ENCODE measurements around the gene CDKAL1. TPM values are rescaled to one million over a fixed set of nuclear protein-coding genes. Genes with fewer than 3 reads are reported as not detected.
A peak's percentile ranks its signal among the peaks of the same experiment; 100 is the strongest.

The CDKAL1 gene
- total and polyA plus RNA-seq, 9 of the 15 experiments (the other 6 are each of a cell fraction or from before 2014, with no cell fraction given) = 11.2 to 36.3 (median 20.1) TPM

DNA sequence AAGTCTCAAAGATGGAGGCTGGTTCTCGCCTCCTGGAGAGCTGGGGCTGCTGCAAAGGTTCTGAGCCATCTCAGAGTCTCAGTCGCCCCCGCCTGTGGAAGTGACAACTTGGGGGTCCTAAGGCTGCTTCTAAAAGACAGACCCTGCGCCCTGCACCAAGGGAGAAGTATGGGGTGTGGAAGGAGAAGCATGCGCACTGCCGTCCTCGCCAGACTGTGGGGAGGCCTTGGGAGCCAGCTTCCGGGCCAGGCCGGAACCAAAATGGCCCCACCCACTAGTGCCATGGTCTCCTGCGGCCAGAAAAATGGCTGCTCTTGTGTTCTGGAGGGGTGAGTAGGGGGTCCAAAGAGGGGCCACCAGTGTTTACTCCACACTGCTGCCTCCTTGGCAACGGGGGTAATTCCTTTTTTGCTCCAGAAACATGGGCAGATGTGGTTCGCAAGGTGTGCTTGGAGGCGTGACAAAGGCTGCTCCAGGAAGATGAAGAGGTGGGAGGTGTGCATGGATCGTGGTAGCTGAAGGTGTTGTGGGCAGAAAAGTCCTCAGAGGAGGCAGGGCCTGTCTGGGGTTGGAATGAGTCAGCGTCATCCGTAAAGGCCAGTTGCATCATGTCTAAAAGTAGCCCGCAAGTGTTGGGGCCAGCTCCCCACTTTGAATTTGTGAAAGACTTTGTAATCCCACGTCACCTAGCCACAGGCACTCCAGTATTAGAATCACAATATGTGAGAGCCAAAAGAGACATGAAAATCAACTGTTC lies 729.5 kb downstream of the CDKAL1 start (continued):
- TF ChIP-seq DPF2 (IDR thresholded peaks at IDR 0.05) = peak; percentile 66
- TF ChIP-seq EGR1 (conservative IDR thresholded peaks at IDR 0.05) = 0 out of 2 replicates have a peak, but pooled peaks have one; percentile 4
- TF ChIP-seq ZBTB7A (IDR thresholded peaks at IDR 0.05; ENCODE audit: borderline replicate concordance, control insufficient read depth, low read depth, low read length) = 0 out of 2 replicates have a peak, but pooled peaks have one; percentile 20
- no peak for TF ChIP-seq TFAM (CRISPR knock-in tag; conservative IDR thresholded peaks at IDR 0.05)
- TF ChIP-seq RCOR1 (IDR thresholded peaks at IDR 0.05; ENCODE audit: borderline replicate concordance in 1 of 2, low read depth in 2 of 2, low read length in 2 of 2) = peak in 1 of 2 experiments; percentile 73; a peak in 1 of 4 replicates
- TF ChIP-seq POLR3G (IDR thresholded peaks at IDR 0.05; ENCODE audit: extremely low read depth, insufficient read length, insufficient replicate concordance) = no peak
- no peak for TF ChIP-seq GTF2A2 (tag; IDR thresholded peaks at IDR 0.05)
- TF ChIP-seq POU5F1 (IDR thresholded peaks at IDR 0.05; ENCODE audit: borderline replicate concordance, low read depth, low read length, partially characterized antibody) = no peak
- TF ChIP-seq, protein P1, sequence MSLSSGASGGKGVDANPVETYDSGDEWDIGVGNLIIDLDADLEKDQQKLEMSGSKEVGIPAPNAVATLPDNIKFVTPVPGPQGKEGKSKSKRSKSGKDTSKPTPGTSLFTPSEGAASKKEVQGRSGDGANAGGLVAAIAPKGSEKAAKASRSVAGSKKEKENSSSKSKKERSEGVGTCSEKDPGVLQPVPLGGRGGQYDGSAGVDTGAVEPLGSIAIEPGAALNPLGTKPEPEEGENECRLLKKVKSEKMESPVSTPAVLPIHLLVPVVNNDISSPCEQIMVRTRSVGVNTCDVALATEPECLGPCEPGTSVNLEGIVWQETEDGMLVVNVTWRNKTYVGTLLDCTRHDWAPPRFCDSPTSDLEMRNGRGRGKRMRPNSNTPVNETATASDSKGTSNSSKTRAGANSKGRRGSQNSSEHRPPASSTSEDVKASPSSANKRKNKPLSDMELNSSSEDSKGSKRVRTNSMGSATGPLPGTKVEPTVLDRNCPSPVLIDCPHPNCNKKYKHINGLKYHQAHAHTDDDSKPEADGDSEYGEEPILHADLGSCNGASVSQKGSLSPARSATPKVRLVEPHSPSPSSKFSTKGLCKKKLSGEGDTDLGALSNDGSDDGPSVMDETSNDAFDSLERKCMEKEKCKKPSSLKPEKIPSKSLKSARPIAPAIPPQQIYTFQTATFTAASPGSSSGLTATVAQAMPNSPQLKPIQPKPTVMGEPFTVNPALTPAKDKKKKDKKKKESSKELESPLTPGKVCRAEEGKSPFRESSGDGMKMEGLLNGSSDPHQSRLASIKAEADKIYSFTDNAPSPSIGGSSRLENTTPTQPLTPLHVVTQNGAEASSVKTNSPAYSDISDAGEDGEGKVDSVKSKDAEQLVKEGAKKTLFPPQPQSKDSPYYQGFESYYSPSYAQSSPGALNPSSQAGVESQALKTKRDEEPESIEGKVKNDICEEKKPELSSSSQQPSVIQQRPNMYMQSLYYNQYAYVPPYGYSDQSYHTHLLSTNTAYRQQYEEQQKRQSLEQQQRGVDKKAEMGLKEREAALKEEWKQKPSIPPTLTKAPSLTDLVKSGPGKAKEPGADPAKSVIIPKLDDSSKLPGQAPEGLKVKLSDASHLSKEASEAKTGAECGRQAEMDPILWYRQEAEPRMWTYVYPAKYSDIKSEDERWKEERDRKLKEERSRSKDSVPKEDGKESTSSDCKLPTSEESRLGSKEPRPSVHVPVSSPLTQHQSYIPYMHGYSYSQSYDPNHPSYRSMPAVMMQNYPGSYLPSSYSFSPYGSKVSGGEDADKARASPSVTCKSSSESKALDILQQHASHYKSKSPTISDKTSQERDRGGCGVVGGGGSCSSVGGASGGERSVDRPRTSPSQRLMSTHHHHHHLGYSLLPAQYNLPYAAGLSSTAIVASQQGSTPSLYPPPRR (CRISPR knock-in tag; IDR thresholded peaks at IDR 0.05; ENCODE audit: borderline replicate concordance) = no peak
- peak; percentile 36; the same call in 1 of the 2 replicates for TF ChIP-seq RNF2 (IDR thresholded peaks at IDR 0.05)
- no peak for TF ChIP-seq ZBTB8A (IDR thresholded peaks at IDR 0.05; ENCODE audit: partially characterized antibody)
- no peak for TF ChIP-seq ELF2 (CRISPR knock-in tag; IDR thresholded peaks at IDR 0.05)
- TF ChIP-seq BMI1 (IDR thresholded peaks at IDR 0.05; ENCODE audit: low read length) = no peak
- peak; percentile 37; the same call in 1 of the 2 replicates for TF ChIP-seq NBN (IDR thresholded peaks at IDR 0.05; ENCODE audit: low read depth)
- no peak for TF ChIP-seq BRF1 (IDR thresholded peaks at IDR 0.05; ENCODE audit: borderline replicate concordance, extremely low read depth, insufficient read length)
- TF ChIP-seq IFI16 (CRISPR knock-in tag; IDR thresholded peaks at IDR 0.05) = no peak
- TF ChIP-seq WHSC1 (IDR thresholded peaks at IDR 0.05; ENCODE audit: low read length) = no peak
- TF ChIP-seq SIX5 (IDR thresholded peaks at IDR 0.05; ENCODE audit: borderline replicate concordance in 1 of 2, insufficient read depth in 1 of 2, low read depth in 1 of 2, low read length in 2 of 2) = no peak
- TF ChIP-seq ZNF354B (CRISPR knock-in tag; IDR thresholded peaks at IDR 0.05) = no peak
- no peak for TF ChIP-seq FOXK2 (conservative IDR thresholded peaks at IDR 0.05 in 1 of 2, IDR thresholded peaks at IDR 0.05 in 1 of 2; ENCODE audit: low read depth in 2 of 2)
- TF ChIP-seq TBL1XR1 (IDR thresholded peaks at IDR 0.05; ENCODE audit: low read length in 2 of 2) = no peak
- TF ChIP-seq SAP30 (IDR thresholded peaks at IDR 0.05; ENCODE audit: borderline replicate concordance, insufficient read depth, low read depth, low read length, poor library complexity, severe bottlenecking) = no peak
- TF ChIP-seq ZNF589 (CRISPR knock-in tag; IDR thresholded peaks at IDR 0.05; ENCODE audit: low read depth) = 0 out of 2 replicates have a peak, but pooled peaks have one; percentile 16
- TF ChIP-seq NCOA2 (IDR thresholded peaks at IDR 0.05; ENCODE audit: partially characterized antibody in 2 of 2) = no peak
- no peak for TF ChIP-seq SMAD1 (IDR thresholded peaks at IDR 0.05; ENCODE audit: low read depth, low read length, partially characterized antibody)

Measured in K562 (cell line).